ENCODE data around the gene CDCA7L.

CDCA7L gene

GRCh38 chr7:21916176-21916575 lies 29.5 kb downstream of the CDCA7L start:
- H3K79me2 ChIP-seq (ENCODE audit: insufficient read depth, low read length): peaks cover 26% of the 10 kb centered on the region
- no peak overlapping the region for H3K4me2 ChIP-seq (ENCODE audit: low read depth, low read length, poor library complexity, severe bottlenecking)
- H3K4me1 ChIP-seq (ENCODE audit: insufficient read depth, low read length, poor library complexity, severe bottlenecking): no peaks in the 10 kb centered on the region
- no peaks in the 10 kb centered on the region for H3F3A ChIP-seq (ENCODE audit: low read depth)
- peaks cover 42% of the 10 kb centered on the region; the same call in 1 of the 2 replicates for H3K36me3 ChIP-seq (ENCODE audit: insufficient read depth, low read length)
- H3K27me3 ChIP-seq (ENCODE audit: insufficient read depth, low read length, poor library complexity, severe bottlenecking): no peaks in the 10 kb centered on the region
- no peaks in the 10 kb centered on the region for H3K9me2 ChIP-seq (replicated peaks; ENCODE audit: low read depth, low read length)
- H2AFZ ChIP-seq (ENCODE audit: low read length): no peak overlapping the region
- H3K9me3 ChIP-seq (ENCODE audit: insufficient read depth, low read depth, low read length): no peaks in the 10 kb centered on the region
- H3K9ac ChIP-seq (ENCODE audit: low read depth, low read length, poor library complexity, severe bottlenecking): no peak overlapping the region
- H3K4me3 ChIP-seq (ENCODE audit: low read length, poor library complexity, severe bottlenecking): no peak overlapping the region
- TF ChIP-seq CTCF (conservative IDR thresholded peaks at IDR 0.05; ENCODE audit: low read length): no peak
- TF ChIP-seq EZH2phosphoT487 (IDR thresholded peaks at IDR 0.05; ENCODE audit: borderline replicate concordance): no peak
- peaks cover 5% of the 10 kb centered on the region for H4K20me1 ChIP-seq (ENCODE audit: insufficient read depth, low read length, poor library complexity, severe bottlenecking)

- no peaks in the 10 kb centered on the region for H3K9me3 ChIP-seq (ENCODE audit: insufficient read depth, low read depth, low read length)
- H2AFZ ChIP-seq (ENCODE audit: low read length): no peak overlapping the region
- H3K9ac ChIP-seq (ENCODE audit: low read depth, low read length, poor library complexity, severe bottlenecking): no peak overlapping the region
- no peaks in the 10 kb centered on the region for H3F3A ChIP-seq (ENCODE audit: low read depth)
- peaks cover 3% of the 10 kb centered on the region for H4K20me1 ChIP-seq (ENCODE audit: insufficient read depth, low read length, poor library complexity, severe bottlenecking)
- no peaks in the 10 kb centered on the region for H3K4me1 ChIP-seq (ENCODE audit: insufficient read depth, low read length, poor library complexity, severe bottlenecking)
- no peak for TF ChIP-seq EZH2phosphoT487 (IDR thresholded peaks at IDR 0.05; ENCODE audit: borderline replicate concordance)
- no peak for TF ChIP-seq CTCF (conservative IDR thresholded peaks at IDR 0.05; ENCODE audit: low read length)
- H3K27me3 ChIP-seq (ENCODE audit: insufficient read depth, low read length, poor library complexity, severe bottlenecking): no peaks in the 10 kb centered on the region
- peaks cover 49% of the 10 kb centered on the region; the same call in 1 of the 2 replicates for H3K36me3 ChIP-seq (ENCODE audit: insufficient read depth, low read length)
- H3K4me2 ChIP-seq (ENCODE audit: low read depth, low read length, poor library complexity, severe bottlenecking): no peak overlapping the region
- H3K9me2 ChIP-seq (replicated peaks; ENCODE audit: low read depth, low read length): no peaks in the 10 kb centered on the region
- H3K4me3 ChIP-seq (ENCODE audit: low read length, poor library complexity, severe bottlenecking): no peak overlapping the region
- peaks cover 16% of the 10 kb centered on the region for H3K79me2 ChIP-seq (ENCODE audit: insufficient read depth, low read length)
Measured at GRCh38 chr7:21915140-21915539, 30.6 kb downstream of the CDCA7L start.

GRCh38 chr7:21914671-21915070 lies 31.0 kb downstream of the CDCA7L start:
- peaks cover 3% of the 10 kb centered on the region for H4K20me1 ChIP-seq (ENCODE audit: insufficient read depth, low read length, poor library complexity, severe bottlenecking)
- H3K4me2 ChIP-seq (ENCODE audit: low read depth, low read length, poor library complexity, severe bottlenecking): no peak overlapping the region
- no peaks in the 10 kb centered on the region for H3K9me2 ChIP-seq (replicated peaks; ENCODE audit: low read depth, low read length)
- no peaks in the 10 kb centered on the region for H3K4me1 ChIP-seq (ENCODE audit: insufficient read depth, low read length, poor library complexity, severe bottlenecking)
- TF ChIP-seq CTCF (conservative IDR thresholded peaks at IDR 0.05; ENCODE audit: low read length) (no peak), EZH2phosphoT487 (IDR thresholded peaks at IDR 0.05; ENCODE audit: borderline replicate concordance) (no peak)
- no peak overlapping the region for H3K4me3 ChIP-seq (ENCODE audit: low read length, poor library complexity, severe bottlenecking)
- no peaks in the 10 kb centered on the region for H3K27me3 ChIP-seq (ENCODE audit: insufficient read depth, low read length, poor library complexity, severe bottlenecking)
- H3K9me3 ChIP-seq (ENCODE audit: insufficient read depth, low read depth, low read length): no peaks in the 10 kb centered on the region
- no peaks in the 10 kb centered on the region for H3F3A ChIP-seq (ENCODE audit: low read depth)
- peaks cover 11% of the 10 kb centered on the region; the same call in 1 of the 2 replicates for H3K79me2 ChIP-seq (ENCODE audit: insufficient read depth, low read length)
- H2AFZ ChIP-seq (ENCODE audit: low read length): no peak overlapping the region
- H3K36me3 ChIP-seq (ENCODE audit: insufficient read depth, low read length): peaks cover 53% of the 10 kb centered on the region; the same call in 1 of the 2 replicates
- no peak overlapping the region for H3K9ac ChIP-seq (ENCODE audit: low read depth, low read length, poor library complexity, severe bottlenecking)

All from Loucy (cell line).